Measurements from ENCODE around the gene NUDT21.

The NUDT21 gene

GRCh38 chr16:56462064-56462796 is 11.1 kb upstream of the NUDT21 start:
- DNase-seq (ENCODE audit: low read depth in 2 of 3, low spot score in 1 of 3) = no peak

- DNase-seq (ENCODE audit: low read depth in 2 of 3, low spot score in 1 of 3) = no peak
These were observed 9.0 kb upstream of the NUDT21 start for GRCh38 chr16:56460101-56460500.

- no peak for DNase-seq (ENCODE audit: low read depth in 2 of 3, low spot score in 1 of 3)
These were observed 6.9 kb upstream of the NUDT21 start for GRCh38 chr16:56457927-56458470.

GRCh38 chr16:56451753-56452689 is 889 bp upstream of the NUDT21 start:
- no peak for DNase-seq (ENCODE audit: low read depth in 2 of 3, low spot score in 1 of 3)

GRCh38 chr16:56450275-56450985 is 702 bp downstream of the NUDT21 start:
- DNase-seq (ENCODE audit: low read depth in 2 of 3, low spot score in 1 of 3) = no peak

GRCh38 chr16:56448005-56448404 is 3.1 kb downstream of the NUDT21 start:
- DNase-seq (ENCODE audit: low read depth in 2 of 3, low spot score in 1 of 3) = no peak

- DNase-seq (ENCODE audit: low read depth in 2 of 3, low spot score in 1 of 3) = no peak
These were observed 3.8 kb downstream of the NUDT21 start for GRCh38 chr16:56447286-56447685.

- no peak for DNase-seq (ENCODE audit: low read depth in 2 of 3, low spot score in 1 of 3)
These were observed 13.1 kb downstream of the NUDT21 start for GRCh38 chr16:56438038-56438437.

GRCh38 chr16:56436258-56436657 is 14.9 kb downstream of the NUDT21 start:
- no peak for DNase-seq (ENCODE audit: low read depth in 2 of 3, low spot score in 1 of 3)

GRCh38 chr16:56428091-56428490 is 23.0 kb downstream of the NUDT21 start:
- no peak for DNase-seq (ENCODE audit: low read depth in 2 of 3, low spot score in 1 of 3)

GRCh38 chr16:56426585-56426984 is 24.5 kb downstream of the NUDT21 start:
- DNase-seq (ENCODE audit: low read depth in 2 of 3, low spot score in 1 of 3) = no peak

- DNase-seq (ENCODE audit: low read depth in 2 of 3, low spot score in 1 of 3) = peak in 2 of 3 donors; percentile 21 to 60
These were observed 25.7 kb downstream of the NUDT21 start, which contains the start of gene AMFR for GRCh38 chr16:56425439-56425832. TSS of gene AMFR (minus strand) at chr16:56425545. CDS start at chr16:56425327, 218 bp downstream.

- DNase-seq (ENCODE audit: low read depth in 2 of 3, low spot score in 1 of 3) = peak in 1 of 3 donors; percentile 13
These were observed 26.2 kb downstream of the NUDT21 start for GRCh38 chr16:56424791-56425438.

- no peak for DNase-seq (ENCODE audit: low read depth in 2 of 3, low spot score in 1 of 3)
These were observed 26.7 kb downstream of the NUDT21 start for GRCh38 chr16:56424404-56424764.

- DNase-seq (ENCODE audit: low read depth in 2 of 3, low spot score in 1 of 3) = no peak
These were observed 27.3 kb downstream of the NUDT21 start for GRCh38 chr16:56423584-56424403.

- no peak for DNase-seq (ENCODE audit: low read depth in 2 of 3, low spot score in 1 of 3)
These were observed 28.2 kb downstream of the NUDT21 start for GRCh38 chr16:56422896-56423441.

- no peak for DNase-seq (ENCODE audit: low read depth in 2 of 3, low spot score in 1 of 3)
These were observed 29.0 kb downstream of the NUDT21 start for GRCh38 chr16:56421976-56422669.

- no peak for DNase-seq (ENCODE audit: low read depth in 2 of 3, low spot score in 1 of 3)
These were observed 29.8 kb downstream of the NUDT21 start for GRCh38 chr16:56421313-56421712.

- no peak for DNase-seq (ENCODE audit: low read depth in 2 of 3, low spot score in 1 of 3)
These were observed 30.5 kb downstream of the NUDT21 start for GRCh38 chr16:56420613-56421012.

Measured in stimulated activated CD4-positive, alpha-beta T cell treated with anti-CD3 and anti-CD28 coated beads, Interleukin-12 subunit alpha, Interleukin-12 subunit beta, amount 100 ng/mL, for 48 hours (primary cell).